Dermis microvascular lymphatic vessel endothelial cell (primary cell): Measurements from ENCODE around the gene FGA. TPM values are rescaled to one million over a fixed set of nuclear protein-coding genes. Genes with fewer than 3 reads are reported as not detected.
"Not testable (repeated sequence)": the region's sequence is repeated elsewhere in the genome, so short reads cannot be mapped to it uniquely, and the experiment has no call there.

Experiments used
- DNase-seq, 2 donors: peaks; one replicate each; pipeline versions ENCODE4 v3.0.0 to v3.0.0-alpha.2; 2010; ENCODE audit warnings: low read depth in 2 of 2
- total RNA-seq: library from RNA; depleted of rRNA; stranded (reverse); fragments of >200 nt; gene quantifications from 2 replicates; pipeline ENCODE4 v1.2.1, GENCODE V29; 2014

FGA gene
- total RNA-seq, 1 donor from 2014 or later, result not detected

DNA sequence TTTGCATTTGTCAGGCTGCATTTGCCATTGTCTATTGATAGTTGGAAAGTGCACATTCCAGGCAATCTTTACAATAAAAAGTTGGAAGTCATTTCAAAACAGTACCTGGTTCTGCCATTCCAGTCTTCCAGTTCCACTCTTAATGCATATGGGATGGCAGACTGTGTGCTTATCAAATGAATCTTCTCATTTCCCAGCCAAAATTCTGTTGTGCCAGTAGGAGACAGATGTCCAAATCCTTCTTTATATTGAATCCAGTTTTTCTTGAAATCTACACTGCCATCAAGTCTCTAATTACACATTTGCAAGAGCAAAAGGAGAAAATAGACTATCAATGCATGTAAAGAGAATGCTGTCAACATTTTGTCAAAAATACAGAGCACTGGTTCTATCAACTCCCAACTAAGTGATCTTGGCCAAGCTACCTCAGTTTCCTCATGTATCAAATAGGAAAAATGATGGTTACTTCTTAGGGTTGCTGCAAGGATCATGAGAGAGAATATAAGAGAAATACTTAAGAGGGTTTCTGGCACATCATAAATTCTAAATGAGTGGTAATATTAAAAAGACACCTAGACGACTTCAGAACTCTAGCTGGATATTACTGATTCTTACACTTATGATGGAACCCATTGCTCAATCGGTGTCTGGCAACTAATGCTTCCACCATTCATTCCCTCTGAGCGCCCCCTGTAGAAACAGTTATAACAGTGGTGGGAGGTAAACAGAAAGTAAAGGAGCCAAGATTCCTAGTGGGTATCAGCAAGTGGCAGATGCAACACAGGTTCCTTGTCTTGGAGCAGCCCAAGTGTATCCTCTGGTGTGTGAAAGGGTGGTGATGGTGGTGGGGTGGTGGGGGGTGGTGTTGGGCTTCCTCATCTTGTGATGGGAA, 18.1 kb upstream of the FGA start:
- no peak for DNase-seq

DNA sequence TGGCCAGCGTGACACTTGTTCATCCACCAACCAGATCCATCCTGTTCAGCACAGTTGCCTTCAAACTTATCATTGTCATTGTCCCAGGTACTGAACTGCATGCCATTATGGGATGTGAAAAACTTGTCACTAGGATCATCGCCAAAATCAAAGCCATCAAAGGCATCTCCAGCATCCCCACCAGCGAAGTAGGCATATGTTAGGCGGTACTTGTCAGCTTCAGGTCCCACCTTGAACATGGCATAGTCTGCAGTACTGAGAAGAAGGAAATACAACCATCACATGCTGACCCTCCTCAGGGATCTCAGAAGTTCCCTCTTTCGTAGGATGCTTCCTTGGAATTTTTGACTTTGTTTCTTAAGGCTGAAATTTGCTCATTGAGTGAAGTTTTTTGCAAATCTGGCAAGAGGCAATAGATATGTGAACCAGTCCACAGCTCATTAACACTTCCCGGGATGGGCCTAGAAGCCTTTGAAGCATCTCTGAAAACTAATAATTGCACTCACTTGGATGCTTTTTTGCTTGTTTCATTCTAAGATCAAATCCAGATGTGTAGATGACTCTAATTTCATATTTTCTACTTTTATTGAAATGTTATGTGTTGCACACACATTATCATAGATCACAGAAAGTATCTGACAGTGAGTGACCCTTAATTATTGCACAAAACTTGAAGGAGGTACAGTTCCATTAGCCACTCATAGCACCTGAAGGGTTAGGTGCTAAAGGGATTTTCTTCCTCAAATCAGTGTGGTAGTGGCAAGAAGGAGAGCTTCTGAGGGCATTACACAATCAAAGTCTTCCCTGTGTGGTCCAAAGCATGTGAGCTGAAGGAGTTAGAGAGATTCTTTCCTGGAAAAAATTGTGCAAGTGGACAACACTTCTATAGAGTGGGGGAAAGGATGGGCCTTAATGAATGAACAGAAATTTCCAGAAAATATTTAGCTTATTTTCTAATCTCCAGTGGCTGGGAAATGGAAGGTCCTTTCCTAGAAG, 16.5 kb upstream of the FGA start:
- DNase-seq, result no peak

DNA sequence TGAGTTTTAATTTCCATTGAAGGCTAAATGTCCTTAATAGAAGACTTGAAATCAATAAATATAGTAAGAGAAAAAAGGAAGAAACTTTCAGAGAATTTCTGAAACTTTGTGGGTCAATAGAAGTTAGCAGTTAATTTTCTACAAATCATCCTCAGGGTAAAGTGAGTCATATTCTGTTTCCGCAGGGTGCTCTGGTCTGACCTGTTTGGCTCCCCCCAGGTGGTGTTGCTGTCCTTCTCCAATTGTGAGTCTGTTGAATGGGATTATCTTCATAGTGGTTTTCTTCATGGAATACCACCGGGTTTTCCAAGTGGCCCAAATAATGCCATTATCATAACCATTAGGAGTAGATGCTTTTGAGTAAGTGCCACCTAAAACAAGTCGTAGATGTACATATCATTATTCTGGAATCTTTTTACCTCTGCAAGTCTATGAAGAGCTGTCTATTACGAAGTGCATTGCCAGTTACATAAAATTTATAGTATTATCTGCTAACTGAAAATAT, 14.2 kb upstream of the FGA start:
- DNase-seq, result no peak

DNA sequence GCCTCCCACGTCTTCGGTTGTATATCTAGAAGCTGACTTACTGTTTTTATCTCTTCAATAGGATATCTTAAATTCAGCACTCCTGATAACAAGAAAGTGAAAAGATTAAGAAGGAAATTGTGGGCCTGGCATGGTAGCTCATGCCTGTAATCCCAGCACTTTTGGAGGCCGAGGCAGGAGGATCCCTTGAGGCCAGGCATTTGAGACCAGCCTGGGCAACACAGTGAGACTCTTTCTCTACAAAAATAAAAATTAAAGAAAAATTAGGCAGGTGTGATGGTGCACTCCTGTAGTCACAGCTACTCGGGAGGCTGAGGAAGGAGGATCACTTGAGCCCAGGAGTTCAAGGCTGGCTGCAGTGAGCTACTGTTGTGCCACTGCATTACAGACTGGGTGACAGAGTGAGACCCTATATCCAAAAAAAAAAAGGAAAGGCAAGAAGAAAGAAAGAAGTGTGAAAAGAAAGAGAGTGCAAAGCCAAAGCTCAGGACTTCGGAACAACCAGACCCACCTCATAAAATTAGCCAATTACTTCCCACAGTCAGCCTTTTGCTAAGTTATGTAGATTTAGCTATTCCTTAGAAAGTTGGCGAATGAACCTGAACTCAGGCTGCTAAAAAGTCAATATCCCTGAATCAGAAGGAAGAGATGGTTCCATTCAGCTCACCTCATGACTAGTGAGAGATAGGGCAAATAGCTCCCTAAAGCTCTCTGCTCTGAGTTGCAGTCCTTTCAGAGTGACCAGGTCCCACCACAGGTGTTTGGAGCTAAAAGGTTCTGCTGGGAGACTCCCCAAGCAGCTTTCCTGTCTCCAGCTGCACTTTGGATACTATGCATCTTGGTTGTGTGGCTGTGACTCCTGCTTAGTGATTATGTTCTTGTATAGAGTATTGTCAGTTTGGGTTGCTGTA, 12.7 kb upstream of the FGA start:
- no peak for DNase-seq

DNA sequence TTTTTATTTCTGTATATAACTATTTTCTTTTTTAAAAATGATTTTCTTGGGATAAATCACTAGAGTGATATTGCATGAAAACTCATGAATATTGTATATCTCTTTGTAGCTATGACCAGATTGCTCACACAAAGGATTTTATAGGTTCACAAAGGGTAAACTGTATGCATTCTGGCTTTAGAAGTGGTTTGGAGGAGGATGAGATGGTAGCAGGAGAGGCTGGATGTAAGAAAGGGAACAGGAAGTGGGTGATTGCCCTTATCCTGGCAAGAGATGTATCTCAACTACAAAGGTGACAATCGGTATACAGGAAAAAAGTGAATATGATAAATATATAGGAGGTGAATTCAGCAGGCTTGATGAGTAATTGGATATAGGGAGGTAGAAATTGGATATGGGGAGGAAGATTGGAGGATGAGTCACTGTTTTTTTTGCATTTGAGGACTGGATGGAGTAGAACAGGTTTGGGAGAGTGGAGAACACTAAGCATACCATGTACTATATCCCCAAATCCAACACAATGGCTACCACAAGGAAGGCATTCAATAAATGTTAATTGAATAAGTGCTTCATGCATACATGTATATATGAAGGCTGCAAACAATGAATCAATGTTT, 12.0 kb upstream of the FGA start:
- no peak for DNase-seq

DNA sequence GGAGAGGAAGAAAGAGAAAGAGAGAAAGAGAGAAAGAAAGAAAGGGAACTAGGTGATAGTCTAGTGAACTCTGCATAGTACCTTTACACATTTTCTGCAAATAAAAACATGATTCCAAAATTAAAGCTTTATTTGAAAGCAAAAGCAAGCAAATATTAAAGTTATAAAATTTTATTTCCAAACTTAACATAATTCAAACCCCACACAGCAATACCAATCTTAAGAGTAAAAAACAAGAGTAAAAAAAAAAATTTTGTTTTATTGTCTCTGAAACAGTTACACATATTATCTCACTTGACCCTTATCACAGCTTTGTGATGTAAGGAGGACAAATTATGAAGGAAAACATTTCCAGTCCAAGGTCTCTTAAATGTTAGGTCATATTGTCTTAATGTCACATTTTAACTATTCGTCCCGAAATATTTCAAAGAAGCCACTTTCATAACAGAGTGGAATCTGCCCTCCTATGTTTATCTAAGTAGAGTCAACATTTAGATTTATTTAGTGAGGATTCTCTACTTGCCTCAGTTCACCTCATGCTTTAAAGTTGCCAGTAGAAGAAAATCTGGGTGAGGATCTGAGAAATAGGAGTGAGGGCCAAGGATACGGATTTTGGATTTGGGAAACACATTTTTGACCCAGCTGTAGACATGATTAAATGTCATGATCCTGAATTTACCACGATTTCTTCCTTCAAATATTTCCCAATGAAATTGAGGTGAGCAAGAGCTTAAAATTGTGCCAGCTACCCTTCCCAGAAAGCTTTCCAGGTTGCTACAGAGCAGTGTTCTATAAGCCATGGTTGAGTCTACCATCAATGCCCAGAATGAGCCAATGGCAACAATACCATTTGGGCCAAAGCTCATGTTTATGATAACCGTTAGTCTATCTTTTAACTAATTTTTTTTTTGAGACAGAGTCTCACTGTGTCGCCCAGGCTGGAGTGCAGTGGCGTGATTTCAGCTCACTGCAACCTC, 7.5 kb upstream of the FGA start:
- DNase-seq, result no peak

DNA sequence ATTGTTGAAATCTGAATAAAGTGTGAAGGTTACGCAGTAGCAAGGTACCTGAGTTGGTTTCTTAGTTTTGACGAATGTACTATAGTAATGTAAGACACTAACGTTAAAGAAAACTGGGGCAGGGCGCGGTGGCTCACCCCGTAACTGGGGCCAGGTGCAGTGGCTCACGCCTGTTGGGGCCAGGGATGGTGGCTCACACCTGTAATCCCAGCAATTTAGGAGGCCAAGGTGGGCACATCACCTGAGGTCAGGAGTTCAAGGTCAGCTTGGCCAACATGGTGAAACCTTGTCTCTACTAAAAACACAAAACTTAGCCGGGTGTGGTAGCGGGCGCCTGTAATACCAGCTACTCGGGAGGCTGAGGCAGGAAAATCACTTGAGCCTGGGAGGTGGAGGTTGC, 6.7 kb upstream of the FGA start:
- DNase-seq, result not testable (repeated sequence)

DNA sequence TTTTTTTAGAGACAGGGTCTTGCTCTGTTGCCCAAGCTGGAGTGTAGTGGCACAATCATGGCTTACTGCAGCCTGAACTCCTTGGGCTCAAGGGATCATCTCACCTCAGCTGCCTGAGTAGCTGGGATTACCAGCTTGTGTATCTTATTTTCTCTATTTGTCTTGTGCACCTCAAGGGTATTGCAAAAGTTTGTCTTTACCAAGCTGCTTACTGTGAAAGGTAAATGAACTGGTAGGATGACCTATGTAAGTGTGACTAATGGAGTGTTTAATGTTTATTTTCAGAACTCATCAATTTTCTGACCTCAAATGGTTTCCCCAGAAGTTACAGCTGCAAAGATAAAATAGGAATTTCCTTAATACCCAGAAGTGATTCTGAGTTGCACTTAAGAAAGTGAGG, 5.3 kb upstream of the FGA start:
- no peak for DNase-seq

DNA sequence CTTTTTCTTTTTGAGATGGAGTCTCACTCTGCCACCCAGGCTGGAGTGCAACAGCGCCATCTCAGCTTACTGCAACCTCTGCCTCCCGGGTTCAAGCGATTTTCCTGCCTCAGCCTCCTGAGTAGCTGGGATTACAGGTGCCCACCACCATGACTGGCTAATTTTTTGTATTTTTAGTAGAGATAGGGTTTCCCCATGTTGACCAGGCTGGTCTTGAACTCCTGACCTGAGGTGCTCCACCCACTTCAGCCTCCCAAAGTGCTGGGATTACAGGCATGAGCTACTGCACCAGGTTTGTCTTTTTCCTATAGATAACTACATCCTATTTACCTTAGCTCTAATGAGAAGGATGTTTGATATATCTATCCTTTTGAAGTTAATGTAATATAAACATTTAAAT, 3.8 kb upstream of the FGA start:
- DNase-seq, result not testable (repeated sequence)

DNA sequence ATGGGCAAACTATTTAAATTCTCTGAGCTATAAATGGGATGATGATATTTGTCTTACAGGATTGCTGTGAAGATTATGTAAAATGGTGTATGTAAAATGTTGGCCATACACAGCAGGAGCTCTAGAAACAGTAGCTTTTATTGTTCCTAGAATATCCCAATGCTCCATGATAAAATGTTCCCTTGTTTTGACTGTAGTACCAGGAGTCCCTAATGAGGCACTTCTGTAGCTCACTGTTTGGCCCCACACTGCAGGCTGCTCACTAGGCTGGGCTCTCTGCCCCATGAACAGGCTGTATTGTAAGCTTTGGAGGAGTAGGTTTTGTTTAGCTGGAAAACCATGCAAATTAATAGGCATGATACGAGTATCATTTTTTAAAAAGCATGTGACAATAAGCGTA, 3.3 kb upstream of the FGA start:
- DNase-seq, result no peak

DNA sequence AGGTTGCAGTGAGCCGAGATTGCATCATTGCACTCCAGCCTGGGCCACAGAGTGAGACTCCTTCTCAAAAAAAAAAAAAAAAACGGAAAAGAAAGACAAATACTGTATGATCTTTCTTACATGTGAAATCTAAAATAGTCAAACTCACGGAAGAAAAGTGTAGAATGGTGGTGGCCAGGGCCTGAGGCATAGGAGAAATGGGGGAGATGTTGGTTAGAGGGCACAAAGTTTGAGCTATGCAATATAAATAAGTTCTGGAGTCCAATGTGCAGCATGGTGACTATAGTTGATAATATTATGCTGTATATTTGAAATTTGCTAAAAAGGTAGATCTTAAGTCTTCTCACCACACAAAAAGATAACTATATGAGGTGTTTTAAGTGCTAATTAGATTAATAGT, 1.3 kb upstream of the FGA start:
- DNase-seq, result no peak

DNA sequence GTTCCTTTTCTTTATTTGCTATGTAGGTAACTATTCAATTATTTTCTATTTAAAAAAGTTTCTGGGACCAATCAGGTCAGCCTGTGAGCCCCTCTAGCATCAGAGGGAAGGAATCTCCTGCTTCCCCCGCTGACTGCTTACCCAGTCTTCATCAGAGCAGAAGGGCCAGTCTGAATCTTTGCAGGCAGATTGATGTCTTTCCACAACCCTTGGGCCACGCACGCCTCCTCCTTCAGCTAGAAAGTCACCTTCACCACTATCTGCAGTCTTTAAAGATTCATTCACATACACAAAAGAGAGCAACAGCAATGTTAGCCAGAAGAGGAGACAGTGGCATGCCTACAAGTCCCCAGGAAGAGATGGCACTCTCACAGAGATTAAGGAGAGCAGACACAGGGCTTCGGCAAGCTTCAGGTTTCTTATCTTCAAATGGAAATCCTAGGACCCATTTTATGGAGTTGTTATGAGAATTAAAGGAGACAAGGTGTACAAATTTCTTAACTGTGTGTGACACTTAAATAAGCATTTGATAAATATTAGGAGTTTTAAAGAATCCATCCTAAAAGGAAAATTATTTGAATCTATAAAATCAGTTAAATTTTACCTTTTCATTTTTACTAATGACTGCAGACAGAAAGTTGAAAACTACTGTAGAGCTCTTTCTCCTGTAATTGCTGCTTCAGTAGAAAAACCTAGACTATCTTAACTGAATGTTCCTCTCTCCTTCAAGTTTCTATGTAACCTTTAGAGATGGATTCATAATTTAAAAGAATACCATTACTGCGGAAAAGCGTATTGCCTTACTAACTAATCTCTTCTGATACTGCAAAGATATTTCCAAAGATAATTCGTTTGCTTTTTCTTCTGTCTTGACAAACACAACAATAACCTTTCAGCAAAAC, 995 bp downstream of the FGA start:
- DNase-seq, result no peak

DNA sequence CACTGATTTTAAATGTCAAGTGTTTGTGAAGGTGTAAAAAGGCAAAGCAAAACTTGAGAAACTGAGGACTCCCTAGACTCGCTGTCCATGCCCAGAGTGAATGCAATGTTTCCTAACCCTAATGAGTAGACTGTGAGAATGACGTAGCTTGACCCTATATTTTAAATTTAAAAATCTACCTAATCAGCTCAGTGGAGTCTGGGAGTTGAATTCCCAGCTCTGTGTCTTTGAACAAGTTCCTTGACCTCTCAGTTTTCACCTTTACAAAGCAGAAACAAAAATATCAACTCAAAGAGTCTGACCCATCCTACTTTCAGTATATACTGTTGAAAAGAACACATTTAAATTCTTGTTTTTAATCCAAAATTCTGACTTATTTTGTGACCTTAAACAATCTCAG, 2.3 kb downstream of the FGA start:
- DNase-seq, result no peak

DNA sequence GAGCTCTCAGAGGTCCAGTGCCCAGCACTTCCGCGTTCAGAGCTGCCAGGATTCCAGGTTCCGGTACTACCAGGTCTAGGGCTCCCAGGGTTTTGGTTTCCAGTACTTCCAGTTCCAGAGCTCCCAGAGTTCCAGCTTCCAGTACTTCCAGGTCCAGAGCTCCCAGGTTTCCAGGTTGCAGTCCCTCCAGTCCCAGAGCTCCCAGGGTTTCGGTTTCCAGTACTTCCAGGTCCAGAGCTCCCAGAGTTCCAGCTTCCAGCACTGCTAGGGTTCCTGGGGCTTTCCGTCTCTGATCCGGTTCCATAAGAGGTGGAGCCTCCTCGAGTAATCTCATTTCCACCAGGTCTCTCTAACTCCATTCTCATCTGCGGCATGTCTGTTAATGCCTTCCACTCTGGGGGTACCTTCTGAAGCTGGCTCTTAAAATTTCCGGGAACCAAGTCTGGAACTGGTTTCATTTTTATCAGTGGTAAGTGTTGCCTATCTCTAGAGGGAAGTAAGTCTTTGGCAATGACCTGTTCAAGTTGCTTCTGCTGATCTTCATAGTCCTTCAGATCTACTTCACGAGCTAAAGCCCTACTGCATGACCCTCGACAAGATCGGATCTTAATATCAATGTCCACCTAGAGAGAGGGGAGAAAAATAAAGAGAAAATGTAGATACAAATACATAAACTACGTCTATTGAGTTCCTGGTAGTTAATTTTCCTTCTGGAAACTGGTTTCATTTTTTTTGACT, 4.1 kb downstream of the FGA start:
- DNase-seq, result no peak

DNA sequence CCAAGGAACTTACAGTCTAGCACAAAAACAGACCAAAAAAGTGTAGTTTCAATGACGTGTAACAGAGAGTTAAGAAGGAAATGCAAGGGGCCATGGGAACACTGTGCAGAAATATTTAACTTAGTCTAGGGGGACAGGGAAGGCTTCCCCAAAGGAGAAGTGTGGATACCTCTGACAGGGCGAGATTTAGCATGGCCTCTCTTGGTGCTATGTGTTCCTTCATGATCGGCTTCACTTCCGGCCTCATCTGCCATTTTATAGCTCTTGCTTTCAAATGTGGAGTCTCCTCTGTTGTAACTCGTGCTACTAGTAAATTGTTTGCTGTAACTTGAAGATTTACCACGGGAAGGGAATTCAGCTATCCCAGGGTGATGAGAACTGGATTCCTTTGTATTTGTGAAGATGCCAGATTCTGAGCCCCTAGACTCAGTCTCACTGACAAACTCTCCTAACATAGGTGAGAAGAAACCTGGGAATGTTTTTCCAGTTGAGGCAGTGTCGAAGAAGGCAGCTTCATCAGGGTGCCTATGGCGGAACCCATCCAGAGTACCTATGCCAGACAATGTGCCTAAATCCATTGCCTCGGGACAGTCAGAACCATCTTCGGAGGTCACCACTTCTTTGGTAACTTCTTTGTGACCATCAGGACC, 5.0 kb downstream of the FGA start:
- DNase-seq, result no peak

DNA sequence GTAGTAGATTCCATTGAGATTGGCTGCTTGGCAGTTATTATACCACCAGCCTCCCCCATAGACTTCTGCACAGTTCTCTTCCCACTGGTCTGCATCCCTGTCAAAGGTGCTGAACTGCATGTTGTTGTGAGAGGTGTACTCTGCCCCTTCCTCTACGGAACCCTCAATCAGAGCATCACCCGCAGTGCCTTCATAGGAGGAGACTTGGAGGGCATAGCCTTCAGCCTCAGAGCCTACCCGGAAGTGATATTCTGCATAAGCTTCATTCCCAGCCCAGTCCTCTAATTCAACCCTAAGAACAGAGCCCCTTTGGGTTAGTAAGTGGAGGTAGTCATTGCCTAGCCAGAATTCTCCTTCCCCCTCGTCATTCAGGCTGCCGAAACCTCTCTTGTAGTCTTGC, 6.3 kb downstream of the FGA start:
- DNase-seq, result no peak

DNA sequence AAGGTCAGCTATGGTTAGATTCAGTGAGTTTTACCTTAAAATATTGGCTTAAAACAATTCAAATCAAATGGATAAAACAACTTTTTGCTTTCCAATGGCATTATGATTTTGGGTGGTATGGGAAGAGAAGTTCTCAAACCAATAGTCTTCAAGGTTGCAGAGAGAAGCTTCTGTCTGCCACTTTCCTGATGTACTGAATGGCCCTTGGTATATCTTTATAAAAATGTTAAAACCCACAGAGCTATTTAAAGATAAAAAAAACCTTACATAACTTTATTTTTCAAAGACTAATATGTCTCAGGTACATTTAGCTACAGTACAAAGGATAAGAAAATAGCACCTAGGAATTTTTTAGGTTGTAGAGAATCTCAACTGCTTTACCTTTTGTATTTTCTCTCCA, 6.9 kb downstream of the FGA start:
- DNase-seq, result no peak
